Lower lobe of right lung (tissue), 2 donors: ENCODE data around the gene DUSP23. TPM values are rescaled to one million over a fixed set of nuclear protein-coding genes. Genes with fewer than 3 reads are reported as not detected.

ENCODE experiments used
- ATAC-seq, 2 donors: fragments of 200-7000 bp; cut with Tn5 transposase; one replicate each; pipeline ENCODE4 v1.9.1; 2020 to 2022; ENCODE audit warnings: mild to moderate bottlenecking in 2 of 2, moderate library complexity in 2 of 2
- DNase-seq: peaks from one replicate; pipeline ENCODE4 v3.0.0-alpha.2; 2020
- H3K27ac ChIP-seq: fragments of 200-600 bp; one replicate; pipeline ENCODE4 v1.8.0; 2022
- H3K27me3 ChIP-seq: fragments of 200-600 bp; one replicate; pipeline ENCODE4 v1.8.0; 2022; ENCODE audit warnings: low read depth
- H3K36me3 ChIP-seq: fragments of 200-600 bp; one replicate; pipeline ENCODE4 v1.8.0; 2022; ENCODE audit warnings: mild to moderate bottlenecking
- H3K4me1 ChIP-seq: fragments of 200-600 bp; one replicate; pipeline ENCODE4 v1.8.0; 2022
- H3K4me3 ChIP-seq: fragments of 200-600 bp; one replicate; pipeline ENCODE4 v1.8.0; 2022; ENCODE audit warnings: mild to moderate bottlenecking
- H3K9me3 ChIP-seq: fragments of 200-600 bp; one replicate; pipeline ENCODE4 v1.8.0; 2022
- intact Hi-C: fragments of 100-400 bp; cut with DNase I; formaldehyde crosslinking; loops from one replicate; pipeline ENCODE4 v1.11.0; 2022
- total RNA-seq: library from RNA; stranded (reverse); fragmentation: NEBNext Ultra II Directional; extraction: Animal tissue kit (Norgen Biotek cat#: 25700); gene quantifications from one replicate; pipeline ENCODE4 v1.2.1, GENCODE V29; 2021
- TF ChIP-seq, protein P1 (sequence below): fragments of 200-600 bp; IDR thresholded peaks from one replicate; pipeline ENCODE4 v1.8.0; 2022; ENCODE audit warnings: antibody characterized with exemption, mild to moderate bottlenecking
- donor health status: DM: no; HTN: yes; CAD: no; lungs with severe emphysema.

Gene DUSP23
- total RNA-seq, 1 donor from 2014 or later = 55.5 TPM

DNA sequence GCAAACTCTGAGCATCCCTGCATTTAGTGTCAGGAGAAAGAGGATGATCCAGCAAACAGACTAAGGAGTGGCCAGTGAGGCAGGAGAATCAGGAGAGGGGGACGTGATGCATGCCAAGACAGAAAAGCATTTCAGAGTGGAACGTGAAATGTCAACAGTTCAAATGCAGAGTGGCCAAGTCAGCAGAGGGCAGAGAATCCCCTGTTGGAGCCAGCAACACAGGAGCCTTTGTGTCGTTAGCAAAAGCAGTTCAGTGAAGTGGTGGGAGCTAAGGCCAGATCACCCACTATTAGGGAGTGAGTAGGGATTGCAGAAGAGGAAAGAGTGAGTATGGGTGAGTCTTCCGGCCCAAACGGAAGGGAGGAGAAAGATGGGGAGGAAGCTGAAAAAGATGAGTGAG is 14.8 kb downstream of the DUSP23 start:
- Histone ChIP-seq H3K27me3 (peaks cover 9% of the 10 kb centered on the region), H3K4me3 (no peak overlapping the region), H3K36me3 (no peaks in the 10 kb centered on the region), H3K27ac (no peak overlapping the region), H3K9me3 (no peaks in the 10 kb centered on the region), H3K4me1 (peaks cover 9% of the 10 kb centered on the region)
- intact Hi-C loops = loop anchor here (5.0 kb wide), 1 partner anchor 97 kb away; no protein-coding TSS in a partner anchor
- DNase-seq (no peak), ATAC-seq (no peak)
- TF ChIP-seq, protein P1, sequence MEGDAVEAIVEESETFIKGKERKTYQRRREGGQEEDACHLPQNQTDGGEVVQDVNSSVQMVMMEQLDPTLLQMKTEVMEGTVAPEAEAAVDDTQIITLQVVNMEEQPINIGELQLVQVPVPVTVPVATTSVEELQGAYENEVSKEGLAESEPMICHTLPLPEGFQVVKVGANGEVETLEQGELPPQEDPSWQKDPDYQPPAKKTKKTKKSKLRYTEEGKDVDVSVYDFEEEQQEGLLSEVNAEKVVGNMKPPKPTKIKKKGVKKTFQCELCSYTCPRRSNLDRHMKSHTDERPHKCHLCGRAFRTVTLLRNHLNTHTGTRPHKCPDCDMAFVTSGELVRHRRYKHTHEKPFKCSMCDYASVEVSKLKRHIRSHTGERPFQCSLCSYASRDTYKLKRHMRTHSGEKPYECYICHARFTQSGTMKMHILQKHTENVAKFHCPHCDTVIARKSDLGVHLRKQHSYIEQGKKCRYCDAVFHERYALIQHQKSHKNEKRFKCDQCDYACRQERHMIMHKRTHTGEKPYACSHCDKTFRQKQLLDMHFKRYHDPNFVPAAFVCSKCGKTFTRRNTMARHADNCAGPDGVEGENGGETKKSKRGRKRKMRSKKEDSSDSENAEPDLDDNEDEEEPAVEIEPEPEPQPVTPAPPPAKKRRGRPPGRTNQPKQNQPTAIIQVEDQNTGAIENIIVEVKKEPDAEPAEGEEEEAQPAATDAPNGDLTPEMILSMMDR = no peak

DNA sequence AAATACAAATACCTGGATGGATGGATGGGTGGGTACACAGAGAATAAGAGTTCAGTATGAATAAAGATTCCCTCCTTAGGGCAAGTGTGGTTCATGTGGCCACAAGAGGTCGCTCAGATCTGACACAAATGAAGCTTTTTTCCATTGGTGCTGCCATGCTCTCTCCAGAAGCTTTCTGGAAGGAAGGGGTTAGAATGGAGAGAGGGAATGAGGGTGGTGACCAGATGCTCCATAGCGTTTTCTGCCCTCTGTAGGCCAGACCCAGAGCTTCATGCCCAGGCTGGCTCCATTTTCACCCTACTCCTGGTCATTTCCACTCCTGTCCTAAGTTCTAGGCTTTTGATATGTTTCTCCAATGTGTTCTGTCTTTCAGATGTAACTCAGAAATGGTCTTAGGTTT is 18.1 kb downstream of the DUSP23 start:
- DNase-seq = no peak
- intact Hi-C loops = loop anchor here (5.0 kb wide), 1 partner anchor 93 kb away; no protein-coding TSS in a partner anchor
- Histone ChIP-seq H3K4me1 (peaks cover 15% of the 10 kb centered on the region), H3K27me3 (peaks cover 5% of the 10 kb centered on the region), H3K9me3 (no peaks in the 10 kb centered on the region), H3K27ac (no peak overlapping the region), H3K4me3 (no peak overlapping the region), H3K36me3 (no peaks in the 10 kb centered on the region)
- ATAC-seq = peak; percentile 85 to 88
- TF ChIP-seq, protein P1 = peak; percentile 82

DNA sequence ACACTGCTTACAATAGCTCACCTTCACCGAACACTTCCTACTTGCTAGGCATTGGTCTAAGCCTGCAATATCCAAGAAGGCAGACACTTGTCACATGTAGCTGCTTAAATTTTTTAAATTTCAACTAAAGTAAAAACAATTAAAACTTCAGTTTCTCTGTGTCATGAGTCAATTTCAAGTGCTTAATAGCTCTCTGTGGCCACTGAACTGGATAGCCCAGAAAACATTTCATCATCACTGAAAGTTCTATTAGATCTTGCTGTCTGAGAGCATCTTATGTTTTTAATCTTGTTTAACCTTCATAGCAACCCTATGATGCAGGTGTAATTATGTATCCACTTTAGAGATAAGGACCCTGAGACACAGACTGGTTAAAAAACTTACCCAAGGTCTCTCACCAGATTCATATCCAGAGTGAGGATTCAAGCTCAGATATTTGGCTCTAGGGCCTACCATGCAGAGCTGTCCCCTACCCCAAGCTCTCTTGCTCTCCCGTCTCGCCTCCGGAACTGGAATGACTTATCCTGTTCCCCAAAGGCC is 18.8 kb downstream of the DUSP23 start:
- peaks cover 21% of the 10 kb centered on the region for H3K4me1 ChIP-seq
- intact Hi-C loops = loop anchor here (5.0 kb wide), 1 partner anchor 93 kb away; no protein-coding TSS in a partner anchor
- H3K36me3 ChIP-seq = no peaks in the 10 kb centered on the region
- no peak for DNase-seq
- no peak overlapping the region for H3K4me3 ChIP-seq
- H3K27me3 ChIP-seq = peaks cover 2% of the 10 kb centered on the region
- ATAC-seq = no peak
- H3K9me3 ChIP-seq = no peaks in the 10 kb centered on the region
- H3K27ac ChIP-seq = no peak overlapping the region
- TF ChIP-seq, protein P1 = no peak

DNA sequence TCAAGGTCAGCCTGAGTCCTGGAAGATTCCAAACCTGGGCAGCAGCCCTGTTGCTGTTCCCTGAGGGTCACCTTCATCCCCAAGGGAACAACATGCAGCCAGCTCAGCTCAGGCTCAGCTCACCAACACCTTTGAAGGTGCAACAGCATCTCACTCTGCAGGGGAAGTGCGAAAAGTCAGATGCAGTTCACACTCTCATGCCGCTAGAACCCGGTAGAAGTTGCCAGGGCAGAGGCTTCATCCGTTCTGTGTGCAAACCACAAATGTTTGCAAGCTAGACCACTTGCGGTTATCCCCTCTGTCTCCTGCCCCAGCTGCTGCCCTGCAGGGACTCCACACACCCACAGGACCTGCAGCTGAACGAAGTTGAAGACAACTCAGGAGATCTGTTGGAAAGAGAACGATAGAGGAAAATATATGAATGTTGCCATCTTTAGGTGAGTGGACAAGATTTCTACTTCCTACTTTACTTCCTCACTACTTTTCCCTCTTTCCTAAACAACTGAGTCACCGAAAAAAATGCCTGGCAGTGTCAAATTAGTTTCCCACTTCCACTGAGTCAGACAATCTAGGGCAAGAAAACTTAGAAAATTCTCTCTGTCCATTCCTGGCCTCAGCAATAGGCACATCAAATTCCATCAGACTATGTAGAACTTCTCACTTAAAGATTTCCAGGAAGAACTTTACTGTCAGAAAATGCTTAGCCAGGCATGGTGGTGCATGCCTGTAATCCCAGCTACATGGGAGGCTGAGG is 19.6 kb downstream of the DUSP23 start:
- Histone ChIP-seq H3K4me3 (no peak overlapping the region), H3K27me3 (no peaks in the 10 kb centered on the region), H3K9me3 (no peaks in the 10 kb centered on the region), H3K4me1 (peaks cover 22% of the 10 kb centered on the region), H3K36me3 (no peaks in the 10 kb centered on the region), H3K27ac (no peak overlapping the region)
- DNase-seq (no peak), ATAC-seq (peak; percentile 10 to 18)
- intact Hi-C loops = no loop called here
- TF ChIP-seq, protein P1 = no peak

DNA sequence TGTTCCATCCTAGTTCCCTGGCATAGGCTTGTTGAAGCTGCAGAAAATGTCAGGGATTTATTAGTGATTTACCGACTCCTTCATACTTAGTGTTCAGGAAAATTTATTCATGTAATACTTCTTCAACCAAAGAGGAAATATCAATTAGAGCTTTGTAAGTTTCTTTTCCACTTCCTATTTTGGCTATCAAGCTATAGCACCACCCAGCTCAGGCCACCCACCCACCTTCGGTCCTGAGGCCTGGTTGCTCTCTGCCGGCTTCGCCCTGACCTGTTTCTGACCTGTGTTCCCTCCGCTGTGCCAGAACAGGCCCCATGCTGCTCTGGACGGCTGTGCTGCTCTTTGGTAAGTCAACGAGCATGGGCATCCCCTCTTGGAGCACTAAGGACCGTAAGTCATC is 21.3 kb downstream of the DUSP23 start, which contains the start of gene FCRL6:
Gene FCRL6, plus strand, starts transcription at position 250 of the 400 bp plus-strand sequence. Its CDS starts 65 bp downstream, at position 315.
- TF ChIP-seq, protein P1 = no peak

More for the DNA sequence above, 21.3 kb downstream of the DUSP23 start, which contains the start of gene FCRL6:
- ATAC-seq (no peak), DNase-seq (no peak)
- intact Hi-C loops = no loop called here
- no peak within 1 kb of the TSS for H3K27ac ChIP-seq
- H3K4me1 ChIP-seq = peaks cover 22% of the 10 kb centered on the region
- no peaks in the 10 kb centered on the region for H3K36me3 ChIP-seq
- no peak within 1 kb of the TSS for H3K4me3 ChIP-seq
- no peaks in the 10 kb centered on the region for H3K27me3 ChIP-seq
- H3K9me3 ChIP-seq = no peaks in the 10 kb centered on the region
